Keratinocyte (primary cell): ENCODE measurements around the gene PIWIL1. TPM values are rescaled to one million over a fixed set of nuclear protein-coding genes. Genes with fewer than 3 reads are reported as not detected.

ENCODE experiments used
- DNase-seq: peaks from one replicate; pipeline ENCODE4 v3.0.0-alpha.2; 2011; ENCODE audit warnings: low read depth, missing footprints, low spot score
- FAIRE-seq: peaks from 2 replicates; lab custom pipeline; 2011; peaks lifted over from hg19 to GRCh38; lab: Jason Lieb, UNC
- H2AFZ ChIP-seq: 2 replicates; pipeline ENCODE4 v1.6.0; 2012; ENCODE audit warnings: low read length, control low read depth, inconsistent platforms; ENCODE audit not compliant: control insufficient read depth
- H3K27ac ChIP-seq: 2 replicates; pipeline ENCODE4 v1.5.1; 2011; ENCODE audit warnings: low read length; ENCODE audit not compliant: control insufficient read depth, insufficient read depth
- H3K27me3 ChIP-seq: 3 replicates; pipeline ENCODE4 v1.6.0; 2011; ENCODE audit warnings: low read length; ENCODE audit not compliant: control insufficient read depth, insufficient read depth; ENCODE audit errors: extremely low read depth
- H3K36me3 ChIP-seq, 2 experiments: 2 replicates in 1 of 2; 3 replicates in 1 of 2; pipeline ENCODE4 v1.5.1; 2011; ENCODE audit warnings: low read length in 2 of 2, mild to moderate bottlenecking in 1 of 2; ENCODE audit not compliant: control insufficient read depth in 2 of 2, insufficient read depth in 2 of 2; ENCODE audit errors: extremely low read depth in 1 of 2
- H3K4me1 ChIP-seq: 3 replicates; pipeline ENCODE4 v1.5.1; 2011; ENCODE audit warnings: low read length; ENCODE audit not compliant: control insufficient read depth, insufficient read depth; ENCODE audit errors: extremely low read depth
- H3K4me2 ChIP-seq: 3 replicates; pipeline ENCODE4 v1.6.0; 2011; ENCODE audit warnings: low read depth, low read length; ENCODE audit not compliant: control insufficient read depth, insufficient read depth; ENCODE audit errors: extremely low read depth
- H3K4me3 ChIP-seq, 3 experiments: fragments of 200-600 bp in 1 of 3; sonication (generic) in 1 of 3; 2 replicates in 2 of 3; 3 replicates in 1 of 3; pipeline ENCODE4 v1.5.1; 2011 to 2016; ENCODE audit warnings: low read length in 3 of 3, mild to moderate bottlenecking in 3 of 3, control low read depth in 2 of 3, inconsistent platforms in 1 of 3, low read depth in 1 of 3, mixed read lengths in 1 of 3, mixed run types in 1 of 3, moderate library complexity in 1 of 3; ENCODE audit not compliant: control insufficient read depth in 2 of 3, insufficient read depth in 2 of 3; ENCODE audit errors: extremely low read depth in 1 of 3
- H3K79me2 ChIP-seq: 2 replicates; pipeline ENCODE4 v1.6.0; 2012; ENCODE audit warnings: low read length; ENCODE audit not compliant: control insufficient read depth, insufficient read depth
- H3K9ac ChIP-seq: 3 replicates; pipeline ENCODE4 v1.6.0; 2011; ENCODE audit warnings: low read length; ENCODE audit not compliant: control insufficient read depth, insufficient read depth; ENCODE audit errors: extremely low read depth
- H3K9me1 ChIP-seq: 3 replicates; pipeline ENCODE4 v1.6.0; 2011; ENCODE audit warnings: low read length; ENCODE audit not compliant: control insufficient read depth, insufficient read depth; ENCODE audit errors: extremely low read depth
- H3K9me3 ChIP-seq: 2 replicates; pipeline ENCODE4 v1.5.1; 2012; ENCODE audit warnings: low read depth, low read length; ENCODE audit not compliant: control insufficient read depth
- H4K20me1 ChIP-seq: 3 replicates; pipeline ENCODE4 v1.6.0; 2011; ENCODE audit warnings: low read length; ENCODE audit not compliant: control insufficient read depth, insufficient read depth; ENCODE audit errors: extremely low read depth
- CTCF ChIP-seq, 3 experiments: IDR thresholded peaks in 1 of 3; conservative IDR thresholded peaks in 1 of 3; optimal IDR thresholded peaks in 1 of 3; 2 replicates in 2 of 3; 3 replicates in 1 of 3; pipeline versions ENCODE3 to v1.5.1; 2011; ENCODE audit warnings: low read length in 3 of 3, mild to moderate bottlenecking in 3 of 3, moderate library complexity in 2 of 3, control low read depth in 1 of 3, inconsistent platforms in 1 of 3; ENCODE audit not compliant: insufficient read depth in 2 of 3; ENCODE audit errors: extremely low read depth in 1 of 3
- EZH2 ChIP-seq: IDR thresholded peaks from one replicate; pipeline ENCODE4 v1.6.1; 2012; ENCODE audit warnings: inconsistent platforms, mild to moderate bottlenecking, low read length, moderate library complexity
- dilution Hi-C: fragments of 300-500 bp; cut with MboI; formaldehyde crosslinking; loops from one replicate; pipeline ENCODE4 v1.7.0; 2020; ENCODE audit warnings: low sequenced_read_pairs; ENCODE audit not compliant: extremely low pct_ligation_motif_present
- polyA plus RNA-seq, 5 experiments: library from polyadenylated mRNA; depleted of rRNA in 3 of 5; stranded (reverse) in 3 of 5; stranded (forward) in 1 of 5; unstranded in 1 of 5; fragments of >200 nt; gene quantifications; 1 replicate in 1 of 5; 2 replicates in 3 of 5; 3 replicates in 1 of 5; pipeline versions ENCODE4 v1.2.1 to v1.2.3, GENCODE V29; 2011 to 2012; ENCODE audit warnings: missing spikeins in 2 of 5, low read depth in 1 of 5, low replicate concordance in 1 of 5

Gene PIWIL1
- polyA plus RNA-seq, 1 donor (not counting 4 experiments of a cell fraction or from before 2014, with no cell fraction given) = 0.13 TPM

DNA sequence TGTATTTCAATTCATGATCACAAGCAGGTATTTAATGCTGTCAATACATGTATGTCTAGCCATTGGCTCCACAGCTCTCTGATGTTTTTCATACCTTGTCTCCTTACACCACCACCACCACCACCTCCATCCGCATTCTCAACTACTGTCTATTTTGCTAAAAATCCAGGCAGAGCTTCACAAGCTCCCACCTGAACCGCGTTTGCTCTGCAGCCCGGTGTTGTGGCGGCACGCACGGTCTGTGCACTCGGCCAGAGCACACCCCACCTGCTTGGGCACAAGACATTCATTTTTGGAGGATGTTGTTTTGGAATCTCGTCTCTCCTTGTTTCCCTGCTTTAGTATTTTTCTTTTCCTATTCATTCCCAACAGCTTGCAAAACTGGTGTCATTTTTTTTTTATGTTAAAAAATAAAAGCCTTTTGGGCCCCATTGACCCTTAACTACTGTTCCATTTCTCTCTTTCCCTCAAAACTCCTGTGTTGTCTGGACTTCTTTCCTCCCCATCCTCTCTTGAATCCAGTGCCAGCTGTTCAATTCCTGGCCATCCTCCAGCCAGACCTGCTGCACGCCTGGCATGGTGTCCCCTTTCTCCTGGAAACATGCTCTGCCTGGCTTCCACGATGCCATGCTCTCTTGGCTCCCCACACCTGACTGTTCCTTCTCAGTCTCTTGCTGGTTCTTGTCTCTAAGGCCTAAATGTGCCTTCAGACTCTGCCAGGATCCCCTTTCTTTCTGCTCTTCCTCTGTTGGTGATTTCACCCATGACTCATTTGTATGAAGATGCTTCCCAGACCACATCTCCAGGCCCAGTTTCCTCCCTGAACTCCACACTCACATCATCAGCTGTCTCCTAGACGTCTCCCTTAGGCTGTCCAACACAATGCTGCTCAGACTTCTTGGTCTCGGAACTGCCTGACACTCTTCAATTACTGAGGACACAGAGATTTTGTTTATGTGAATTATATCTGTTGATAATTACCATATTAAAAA, 37.9 kb downstream of the PIWIL1 start:
- Histone ChIP-seq H2AFZ (no peak overlapping the region), H3K9ac (no peak overlapping the region), H4K20me1 (no peaks in the 10 kb centered on the region), H3K9me1 (no peaks in the 10 kb centered on the region), H3K4me1 (no peaks in the 10 kb centered on the region), H3K4me2 (no peak overlapping the region), H3K27ac (no peak overlapping the region), H3K79me2 (no peaks in the 10 kb centered on the region), H3K27me3 (peaks cover 7% of the 10 kb centered on the region), H3K4me3 (no peak overlapping the region), H3K36me3 (no peaks in the 10 kb centered on the region), H3K9me3 (no peaks in the 10 kb centered on the region)
- TF ChIP-seq EZH2 (no peak), CTCF (optimal IDR thresholded peaks at IDR 0.05 in 1 of 3, IDR thresholded peaks at IDR 0.05 in 1 of 3, conservative IDR thresholded peaks at IDR 0.05 in 1 of 3; ENCODE audit: extremely low read depth in 1 of 3, insufficient read depth in 2 of 3, low read length in 3 of 3) (no peak)
- DNase-seq (no peak), FAIRE-seq (no peak)
- dilution Hi-C loops = loop anchor here (25.0 kb wide), 1 partner anchor 362 kb away; no protein-coding TSS in a partner anchor

GRCh38 chr12:130382818-130383217, 45.1 kb downstream of the PIWIL1 start:
- Histone ChIP-seq H3K27ac (no peak overlapping the region), H3K36me3 (no peaks in the 10 kb centered on the region), H4K20me1 (no peaks in the 10 kb centered on the region), H3K9me1 (no peaks in the 10 kb centered on the region), H3K9me3 (no peaks in the 10 kb centered on the region), H3K4me1 (no peaks in the 10 kb centered on the region), H3K9ac (no peak overlapping the region), H3K79me2 (no peaks in the 10 kb centered on the region), H2AFZ (no peak overlapping the region), H3K4me2 (no peak overlapping the region), H3K27me3 (no peaks in the 10 kb centered on the region), H3K4me3 (no peak overlapping the region)
- no peak for DNase-seq
- dilution Hi-C loops = loop anchor here (25.0 kb wide), 1 partner anchor 354 kb away; no protein-coding TSS in a partner anchor
- no peak for FAIRE-seq
- TF ChIP-seq CTCF (optimal IDR thresholded peaks at IDR 0.05 in 1 of 3, IDR thresholded peaks at IDR 0.05 in 1 of 3, conservative IDR thresholded peaks at IDR 0.05 in 1 of 3; ENCODE audit: extremely low read depth in 1 of 3, insufficient read depth in 2 of 3, low read length in 3 of 3) (no peak), EZH2 (no peak)
